Activated T-helper 17 cell treated with anti-CD3 and anti-CD28 coated beads, Interleukin-2, amount 50 U/mL, for 72 hours (primary cell): ENCODE results near the gene WWOX. TPM values are rescaled to one million over a fixed set of nuclear protein-coding genes. Genes with fewer than 3 reads are reported as not detected.

ENCODE experiments used
- ATAC-seq: fragments of 150-1000 bp; cut with Tn5 transposase; replicated peaks from 2 replicates; pipeline ENCODE4 v1.10.0; 2021; ENCODE audit warnings: mild to moderate bottlenecking, moderate library complexity
- H3K27ac Mint-ChIP-seq: one replicate; pipeline ENCODE4 v1.8.0; 2022; ENCODE audit warnings: mixed read lengths
- H3K27me3 Mint-ChIP-seq: one replicate; pipeline ENCODE4 v1.8.0; 2022; ENCODE audit warnings: mixed read lengths
- H3K36me3 Mint-ChIP-seq: one replicate; pipeline ENCODE4 v1.8.0; 2022; ENCODE audit warnings: low read depth, mild to moderate bottlenecking, mixed read lengths
- H3K4me1 Mint-ChIP-seq: one replicate; pipeline ENCODE4 v1.8.0; 2022; ENCODE audit warnings: mixed read lengths
- H3K4me3 Mint-ChIP-seq: one replicate; pipeline ENCODE4 v1.8.0; 2022; ENCODE audit warnings: mild to moderate bottlenecking, mixed read lengths
- H3K9me3 Mint-ChIP-seq: one replicate; pipeline ENCODE4 v1.8.0; 2022; ENCODE audit warnings: mixed read lengths
- total RNA-seq, 2 donors: library from RNA; stranded (reverse); gene quantifications; one replicate each; pipeline ENCODE4 v1.2.3, GENCODE V29; 2022

The WWOX gene
- total RNA-seq, 2 donors from 2014 or later, result 9.4 to 16.5 TPM

- Mint-ChIP-seq H3K9me3 (no peaks in the 10 kb centered on the region), H3K4me1 (peaks cover 37% of the 10 kb centered on the region), H3K36me3 (peaks cover 9% of the 10 kb centered on the region), H3K4me3 (peak overlapping the region; percentile 60), H3K27me3 (no peaks in the 10 kb centered on the region), H3K27ac (peak overlapping the region; percentile 56)
- peak; percentile 17 for ATAC-seq
Observed at GRCh38 chr16:78794581-78795250, 695.3 kb downstream of the WWOX start.

DNA sequence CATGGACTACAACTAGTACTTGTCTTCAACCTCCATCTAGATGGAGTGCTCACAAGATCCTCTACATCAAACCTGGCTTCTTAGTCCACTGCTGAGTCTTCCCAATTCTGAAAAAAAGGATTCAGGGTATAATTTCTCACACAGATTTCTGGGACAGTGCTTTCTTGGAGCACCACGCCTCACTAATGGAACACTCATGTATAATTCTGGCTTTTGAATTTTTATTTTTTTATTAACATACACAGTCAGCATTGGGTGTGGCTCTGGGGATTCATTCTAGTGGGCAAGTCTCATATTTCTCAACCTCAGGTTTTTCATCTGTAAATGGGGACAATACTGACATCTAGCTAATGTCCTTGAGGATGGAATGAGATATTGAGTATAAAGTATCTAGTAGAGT lies 696.0 kb downstream of the WWOX start:
- H3K27me3 Mint-ChIP-seq, result no peaks in the 10 kb centered on the region
- no peak for ATAC-seq
- H3K4me3 Mint-ChIP-seq, result peak overlapping the region; percentile 60
- peaks cover 7% of the 10 kb centered on the region for H3K36me3 Mint-ChIP-seq
- no peaks in the 10 kb centered on the region for H3K9me3 Mint-ChIP-seq
- H3K27ac Mint-ChIP-seq, result peak overlapping the region; percentile 56
- peaks cover 36% of the 10 kb centered on the region for H3K4me1 Mint-ChIP-seq

- Mint-ChIP-seq H3K27ac (peak overlapping the region; percentile 28), H3K4me3 (peak overlapping the region; percentile 60), H3K27me3 (no peaks in the 10 kb centered on the region), H3K4me1 (peaks cover 27% of the 10 kb centered on the region), H3K36me3 (no peaks in the 10 kb centered on the region), H3K9me3 (no peaks in the 10 kb centered on the region)
- peak; percentile 58 for ATAC-seq
Observed at GRCh38 chr16:78796221-78796866, 696.9 kb downstream of the WWOX start.

- peaks cover 20% of the 10 kb centered on the region for H3K4me1 Mint-ChIP-seq
- H3K9me3 Mint-ChIP-seq, result no peaks in the 10 kb centered on the region
- no peak for ATAC-seq
- H3K36me3 Mint-ChIP-seq, result no peaks in the 10 kb centered on the region
- H3K4me3 Mint-ChIP-seq, result no peak overlapping the region
- H3K27ac Mint-ChIP-seq, result no peak overlapping the region
- no peaks in the 10 kb centered on the region for H3K27me3 Mint-ChIP-seq
Observed at GRCh38 chr16:78799429-78799828, 700.0 kb downstream of the WWOX start.

DNA sequence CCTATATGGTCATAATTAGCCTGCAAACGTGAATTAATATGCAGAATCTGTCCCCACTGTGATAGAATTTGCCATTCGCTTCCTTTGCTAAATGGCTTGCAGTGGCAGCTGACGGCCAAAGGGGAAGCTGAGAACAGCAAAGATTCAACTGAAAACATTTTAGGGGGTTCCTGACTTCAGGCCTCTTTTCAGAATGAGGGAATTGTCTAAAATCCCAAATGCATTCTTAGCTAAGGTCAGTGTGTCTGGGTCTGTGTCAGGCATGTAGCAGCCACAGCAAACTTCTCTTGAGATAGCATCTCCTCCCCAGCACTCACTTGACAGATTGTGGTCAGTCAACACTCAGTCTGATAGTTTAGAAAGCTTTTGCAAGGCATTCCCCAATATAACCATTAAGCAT lies 701.1 kb downstream of the WWOX start:
- H3K27ac Mint-ChIP-seq, result no peak overlapping the region

GRCh38 chr16:78804058-78804735 lies 704.7 kb downstream of the WWOX start:
- no peak overlapping the region for H3K27ac Mint-ChIP-seq
- no peaks in the 10 kb centered on the region for H3K36me3 Mint-ChIP-seq
- H3K27me3 Mint-ChIP-seq, result no peaks in the 10 kb centered on the region
- H3K4me3 Mint-ChIP-seq, result no peak overlapping the region
- ATAC-seq, result no peak
- no peaks in the 10 kb centered on the region for H3K9me3 Mint-ChIP-seq
- H3K4me1 Mint-ChIP-seq, result no peaks in the 10 kb centered on the region

More for the DNA sequence above, 701.1 kb downstream of the WWOX start:
- no peaks in the 10 kb centered on the region for H3K36me3 Mint-ChIP-seq
- H3K4me3 Mint-ChIP-seq, result no peak overlapping the region
- H3K9me3 Mint-ChIP-seq, result no peaks in the 10 kb centered on the region
- ATAC-seq, result peak; percentile 79
- no peaks in the 10 kb centered on the region for H3K27me3 Mint-ChIP-seq
- peaks cover 9% of the 10 kb centered on the region for H3K4me1 Mint-ChIP-seq

- Mint-ChIP-seq H3K9me3 (no peaks in the 10 kb centered on the region), H3K4me1 (no peaks in the 10 kb centered on the region), H3K36me3 (no peaks in the 10 kb centered on the region), H3K4me3 (no peak overlapping the region), H3K27me3 (no peaks in the 10 kb centered on the region), H3K27ac (no peak overlapping the region)
- ATAC-seq, result no peak
Observed at GRCh38 chr16:78805556-78805955, 706.1 kb downstream of the WWOX start.

DNA sequence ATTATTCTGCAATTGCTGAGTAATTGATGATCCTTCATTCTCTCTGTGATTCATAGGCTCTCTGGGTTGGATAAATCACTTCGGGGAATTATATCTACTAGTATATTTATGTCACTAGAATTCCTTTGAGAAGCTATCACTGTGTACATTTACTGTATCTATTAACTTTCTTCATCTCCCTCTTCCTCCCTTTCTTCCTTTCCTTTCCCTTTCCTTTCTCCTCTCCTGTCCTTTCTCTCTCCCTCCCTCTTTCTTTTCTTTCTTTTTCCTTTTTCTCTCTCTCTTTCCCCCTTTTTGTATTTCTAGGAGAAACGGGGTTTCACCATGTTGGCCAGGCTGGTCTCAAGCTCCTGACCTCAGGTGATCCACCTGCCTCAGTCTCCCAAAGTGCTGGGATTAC lies 711.8 kb downstream of the WWOX start:
- Mint-ChIP-seq H3K4me1 (no peaks in the 10 kb centered on the region), H3K9me3 (no peaks in the 10 kb centered on the region), H3K27ac (peak overlapping the region; percentile 77), H3K36me3 (no peaks in the 10 kb centered on the region), H3K4me3 (no peak overlapping the region), H3K27me3 (no peaks in the 10 kb centered on the region)
- no peak for ATAC-seq

- H3K36me3 Mint-ChIP-seq, result no peaks in the 10 kb centered on the region
- H3K27ac Mint-ChIP-seq, result no peak overlapping the region
- H3K9me3 Mint-ChIP-seq, result no peaks in the 10 kb centered on the region
- no peaks in the 10 kb centered on the region for H3K27me3 Mint-ChIP-seq
- ATAC-seq, result no peak
- no peak overlapping the region for H3K4me3 Mint-ChIP-seq
- no peaks in the 10 kb centered on the region for H3K4me1 Mint-ChIP-seq
Observed at GRCh38 chr16:78812582-78812981, 713.1 kb downstream of the WWOX start.

DNA sequence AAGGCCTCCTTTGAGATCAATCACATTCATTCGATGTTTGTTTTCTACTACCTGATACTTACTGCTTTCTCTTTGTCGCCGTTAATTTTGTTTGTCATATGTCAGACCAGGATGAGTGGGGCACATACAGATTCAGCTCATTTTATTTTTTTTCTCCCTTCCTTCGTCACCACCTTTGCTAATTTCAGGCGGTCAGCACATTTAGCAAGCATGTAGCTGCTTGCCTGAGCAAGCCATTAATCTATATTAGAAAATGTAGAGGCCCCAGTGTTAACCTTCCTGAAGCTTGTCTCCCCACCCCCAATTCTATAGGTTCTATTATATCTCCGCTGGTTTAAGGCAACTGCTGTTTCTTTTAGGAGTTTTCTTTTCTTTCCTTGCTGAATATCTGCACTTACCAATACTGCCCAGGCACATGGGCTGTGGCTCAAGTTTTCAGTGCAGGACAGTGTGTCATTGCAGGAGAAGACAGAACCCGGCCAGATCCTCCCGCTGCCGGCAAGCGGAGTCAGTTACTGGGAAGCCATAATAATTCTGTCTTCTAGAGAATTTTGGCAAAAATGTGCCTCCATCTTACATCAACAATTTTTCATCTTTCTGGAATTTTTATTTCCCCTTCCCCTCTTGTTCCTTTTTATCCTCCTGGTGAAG lies 714.3 kb downstream of the WWOX start:
- H3K9me3 Mint-ChIP-seq, result no peaks in the 10 kb centered on the region
- no peaks in the 10 kb centered on the region for H3K27me3 Mint-ChIP-seq
- H3K36me3 Mint-ChIP-seq, result no peaks in the 10 kb centered on the region
- no peak overlapping the region for H3K27ac Mint-ChIP-seq
- no peak overlapping the region for H3K4me3 Mint-ChIP-seq
- ATAC-seq, result no peak
- no peaks in the 10 kb centered on the region for H3K4me1 Mint-ChIP-seq

DNA sequence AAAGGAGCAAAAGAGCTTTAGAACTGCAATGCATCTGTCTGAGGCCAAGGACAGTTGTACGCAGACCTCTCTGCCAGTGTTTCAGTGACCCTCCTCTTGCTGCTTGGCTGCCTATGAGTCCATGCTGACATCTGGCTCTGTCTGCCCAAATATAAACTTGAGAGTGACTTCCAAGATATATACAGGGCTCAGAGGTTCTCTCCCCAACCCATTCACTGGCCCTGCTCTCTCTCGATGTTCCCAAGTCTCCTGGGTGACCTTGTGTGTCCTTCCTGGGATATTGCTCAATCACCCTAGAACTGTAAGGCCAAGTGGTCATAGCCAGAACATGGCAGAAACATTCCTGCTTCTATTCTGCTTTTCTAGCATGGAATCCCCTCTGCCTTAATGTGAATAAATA lies 716.3 kb downstream of the WWOX start:
- no peak overlapping the region for H3K4me3 Mint-ChIP-seq
- no peaks in the 10 kb centered on the region for H3K36me3 Mint-ChIP-seq
- H3K9me3 Mint-ChIP-seq, result no peaks in the 10 kb centered on the region
- no peaks in the 10 kb centered on the region for H3K27me3 Mint-ChIP-seq
- peak overlapping the region; percentile 41 for H3K27ac Mint-ChIP-seq
- H3K4me1 Mint-ChIP-seq, result no peaks in the 10 kb centered on the region
- no peak for ATAC-seq

DNA sequence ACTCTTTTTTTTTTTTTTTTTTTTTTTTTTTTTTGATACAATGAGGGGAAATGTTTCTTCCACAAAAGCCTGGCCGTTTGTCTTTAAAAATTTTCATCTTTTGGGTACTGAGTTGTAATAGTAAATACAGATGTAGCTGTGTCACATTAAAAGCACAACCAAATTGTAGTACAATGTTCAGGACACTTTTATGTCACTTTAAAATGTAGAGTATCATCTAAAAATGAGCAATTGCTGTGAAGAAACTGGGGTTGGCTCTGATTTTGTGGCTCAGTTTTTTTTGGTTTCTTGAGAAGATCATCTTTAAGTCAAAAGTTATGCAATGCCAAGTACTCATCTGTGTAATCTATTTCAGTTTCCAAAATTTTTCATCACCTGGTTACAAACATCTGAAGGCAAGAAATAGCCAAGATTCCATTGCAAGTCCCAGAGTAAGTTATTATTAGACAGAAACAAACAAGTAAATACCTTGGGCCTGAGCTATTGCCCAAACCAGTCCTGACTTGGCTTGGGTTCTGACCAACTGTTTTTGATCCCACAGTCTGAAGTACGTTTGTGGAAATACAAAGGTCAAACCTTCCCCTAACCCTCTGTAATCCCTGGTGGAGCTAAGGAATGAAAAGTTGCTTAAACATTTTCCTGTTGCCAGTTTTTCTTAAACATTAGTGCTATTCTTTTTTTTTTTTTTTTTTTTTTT lies 717.2 kb downstream of the WWOX start:
- ATAC-seq, result peak; percentile 14
- Mint-ChIP-seq H3K27me3 (no peaks in the 10 kb centered on the region), H3K4me3 (no peak overlapping the region), H3K9me3 (no peaks in the 10 kb centered on the region), H3K27ac (peak overlapping the region; percentile 41), H3K36me3 (no peaks in the 10 kb centered on the region), H3K4me1 (no peaks in the 10 kb centered on the region)

GRCh38 chr16:78817200-78817739 lies 717.8 kb downstream of the WWOX start:
- Mint-ChIP-seq H3K27me3 (no peaks in the 10 kb centered on the region), H3K9me3 (no peaks in the 10 kb centered on the region), H3K36me3 (no peaks in the 10 kb centered on the region), H3K4me1 (no peaks in the 10 kb centered on the region), H3K4me3 (no peak overlapping the region), H3K27ac (no peak overlapping the region)
- no peak for ATAC-seq

GRCh38 chr16:78821335-78821734 lies 721.9 kb downstream of the WWOX start:
- no peak overlapping the region for H3K27ac Mint-ChIP-seq
- H3K4me3 Mint-ChIP-seq, result no peak overlapping the region
- H3K4me1 Mint-ChIP-seq, result peaks cover 4% of the 10 kb centered on the region
- H3K27me3 Mint-ChIP-seq, result no peaks in the 10 kb centered on the region
- H3K9me3 Mint-ChIP-seq, result no peaks in the 10 kb centered on the region
- ATAC-seq, result no peak
- H3K36me3 Mint-ChIP-seq, result peaks cover 6% of the 10 kb centered on the region
